Activated gamma-delta T cell treated with anti-CD3 and anti-CD28 coated beads, Interleukin-2, amount 50 U/mL, for 16 hours (primary cell): Measurements from ENCODE around the gene CCDC192.

Source experiments
- DNase-seq: peaks from one replicate; pipeline ENCODE4 v3.0.0-alpha.2; 2020; ENCODE audit warnings: low read depth

CCDC192 gene

DNA sequence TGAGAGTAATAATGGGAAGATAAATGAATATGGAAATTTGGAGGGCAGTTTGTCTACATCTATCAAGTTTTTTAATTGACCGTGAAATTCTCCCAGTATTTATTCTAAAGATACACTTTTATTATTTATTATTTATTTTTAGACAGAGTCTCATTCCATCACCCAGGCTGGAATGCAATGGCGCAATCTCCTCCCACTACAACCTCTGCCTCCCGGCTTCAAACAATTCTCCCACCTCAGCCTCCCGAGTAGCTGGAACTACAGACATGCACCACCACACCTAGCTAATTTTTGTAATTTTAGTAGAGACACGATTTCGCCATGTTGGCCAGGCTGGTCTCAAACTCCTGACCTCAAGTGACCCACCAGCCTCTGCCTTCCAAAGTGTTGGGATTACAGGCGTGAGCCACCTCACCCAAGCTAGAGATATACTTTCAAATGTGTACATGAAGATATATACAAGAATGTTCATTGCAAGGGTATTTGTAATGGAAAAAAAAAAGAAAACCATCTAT is 282.7 kb downstream of the CCDC192 start:
- no peak for DNase-seq

DNA sequence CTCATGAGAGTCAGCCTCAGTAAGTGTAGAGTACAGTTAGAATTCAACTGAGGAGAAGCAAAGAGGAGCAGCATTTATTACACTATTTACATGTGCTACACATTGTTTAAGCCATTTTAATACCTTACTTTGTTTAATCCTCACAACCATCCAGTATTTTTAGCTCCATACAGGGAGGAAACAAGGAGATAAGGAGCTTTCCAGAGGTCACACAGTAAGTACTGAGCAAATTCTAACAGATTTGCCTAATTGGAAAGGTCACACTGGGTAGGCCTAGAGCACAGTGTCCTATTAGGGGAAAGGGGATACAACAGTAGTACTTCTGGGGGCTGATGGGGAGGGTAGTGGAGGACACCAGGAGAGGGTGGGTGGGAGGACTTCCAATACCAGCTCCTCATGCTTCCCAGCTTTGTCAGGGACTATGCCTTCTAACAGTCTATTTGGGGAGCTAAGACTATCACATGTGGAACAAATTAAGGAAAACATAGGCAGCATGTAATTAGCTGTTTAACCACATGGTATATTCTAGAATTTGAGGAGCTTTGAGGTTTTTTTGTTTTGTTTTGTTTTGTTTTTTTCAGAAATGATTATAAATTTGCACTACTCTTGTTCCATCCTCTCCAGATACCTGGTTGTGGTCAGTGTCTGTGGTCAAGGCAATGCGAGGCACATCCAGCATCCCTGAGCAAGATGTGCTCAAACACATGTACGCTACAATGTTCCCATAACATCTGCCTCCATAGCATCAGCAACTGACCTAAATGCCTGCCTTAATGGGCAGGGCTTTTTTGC is 284.4 kb downstream of the CCDC192 start:
- no peak for DNase-seq

DNA sequence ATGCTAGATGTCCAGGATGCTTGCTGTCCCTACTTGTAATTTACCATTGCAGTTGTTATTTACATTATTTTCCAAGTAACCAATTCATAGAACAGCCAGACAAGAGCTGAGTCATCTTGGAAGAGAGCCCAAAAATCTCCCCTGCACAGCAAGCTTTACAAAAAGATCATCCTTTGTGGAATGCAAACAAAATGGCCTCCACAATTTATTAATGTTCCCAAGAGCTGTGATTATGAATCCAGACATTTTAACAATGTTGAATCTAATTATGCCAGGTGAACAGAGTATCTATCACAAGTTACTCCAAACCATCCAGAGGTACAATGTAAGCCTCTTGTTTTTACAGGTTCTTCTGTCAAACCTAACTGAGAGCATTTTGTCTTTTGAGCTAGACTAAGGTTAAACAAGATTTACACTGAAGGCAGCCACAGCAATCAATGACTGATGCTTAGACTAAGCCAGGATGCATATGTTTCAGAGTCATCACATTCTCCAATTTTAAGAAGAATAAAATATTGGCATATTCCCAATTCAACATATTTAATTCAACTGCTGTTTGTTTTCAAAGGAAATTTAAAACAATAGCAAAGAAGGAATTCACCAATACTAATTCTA is 285.1 kb downstream of the CCDC192 start:
- no peak for DNase-seq
